Measurements from ENCODE around the gene TRAPPC12.
"Not testable (repeated sequence)": the region's sequence is repeated elsewhere in the genome, so short reads cannot be mapped to it uniquely, and the experiment has no call there.

The TRAPPC12 gene

DNA sequence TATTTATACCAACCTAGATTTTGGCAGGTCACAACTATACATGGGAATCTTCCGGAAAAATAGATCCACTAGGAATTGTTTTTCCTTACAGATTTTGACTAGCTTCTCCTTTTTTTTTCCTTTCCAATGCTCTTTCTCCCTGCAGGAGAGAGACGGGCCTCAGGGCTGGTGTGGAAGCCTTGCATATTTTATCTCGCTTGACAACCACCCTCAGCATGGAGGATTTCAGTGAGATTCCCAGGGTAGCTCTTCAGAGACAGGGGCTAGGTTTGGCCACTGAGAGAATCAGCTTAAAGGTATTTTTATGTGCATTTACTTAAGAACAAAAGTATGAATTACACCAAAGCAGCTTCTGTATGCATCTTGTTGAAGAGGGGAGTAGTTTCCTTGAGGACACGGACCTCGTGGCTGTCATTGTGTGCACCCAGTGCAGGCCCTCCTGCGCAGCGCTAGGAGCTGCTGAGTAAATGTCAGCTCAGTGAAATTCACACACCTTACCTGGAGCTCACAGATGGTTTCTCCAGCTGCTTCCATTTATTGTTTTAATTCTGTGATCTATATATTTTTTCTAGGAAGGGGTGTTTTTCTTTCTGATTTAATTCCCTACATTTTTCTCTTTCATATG lies 54.4 kb downstream of the TRAPPC12 start:
- DNase-seq, result no peak

- DNase-seq, result no peak
Measured at GRCh38 chr2:3434654-3435053, 55.2 kb downstream of the TRAPPC12 start.

DNA sequence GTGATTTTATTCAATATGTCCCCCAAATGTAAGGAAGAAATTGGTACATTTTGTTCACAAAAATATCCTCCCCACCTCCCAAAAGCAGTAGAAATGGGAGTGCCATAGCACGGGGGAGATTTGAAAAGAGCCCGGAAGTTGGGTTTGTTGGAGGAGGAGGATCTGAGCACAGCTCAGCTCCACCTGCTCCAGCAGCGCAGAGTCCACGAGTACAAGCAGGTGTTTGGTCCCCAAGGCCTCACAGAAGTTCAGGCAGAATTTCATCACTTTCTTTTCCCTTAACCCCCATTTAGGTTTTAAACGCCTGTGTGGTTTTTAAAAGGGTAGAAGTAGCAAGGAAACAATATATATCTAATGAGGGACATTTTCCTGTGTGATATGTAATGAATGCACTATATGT lies 56.0 kb downstream of the TRAPPC12 start:
- DNase-seq, result no peak

DNA sequence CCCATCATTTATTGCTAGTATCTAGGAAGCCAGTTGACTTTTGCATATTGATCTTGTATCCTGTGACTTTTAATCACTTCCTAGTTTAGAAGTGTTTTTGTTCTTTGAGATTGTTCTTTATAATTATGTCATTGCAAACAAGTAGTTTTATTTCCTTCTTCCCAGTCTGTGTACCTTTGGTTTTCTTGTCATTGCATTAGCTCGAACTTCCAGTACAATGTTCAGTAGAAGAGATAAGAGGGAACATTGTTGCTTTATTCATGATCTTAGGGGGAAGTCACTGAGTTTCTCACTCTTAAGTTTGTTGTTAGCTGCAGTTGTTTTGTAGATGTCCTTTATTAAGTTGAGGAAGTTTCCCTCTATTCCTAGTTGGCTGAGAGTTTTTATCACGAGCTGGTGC lies 61.0 kb downstream of the TRAPPC12 start:
- DNase-seq, result no peak

GRCh38 chr2:3441465-3441864 lies 62.0 kb downstream of the TRAPPC12 start:
- DNase-seq, result no peak

- DNase-seq, result no peak
Measured at GRCh38 chr2:3442185-3442584, 62.7 kb downstream of the TRAPPC12 start.

DNA sequence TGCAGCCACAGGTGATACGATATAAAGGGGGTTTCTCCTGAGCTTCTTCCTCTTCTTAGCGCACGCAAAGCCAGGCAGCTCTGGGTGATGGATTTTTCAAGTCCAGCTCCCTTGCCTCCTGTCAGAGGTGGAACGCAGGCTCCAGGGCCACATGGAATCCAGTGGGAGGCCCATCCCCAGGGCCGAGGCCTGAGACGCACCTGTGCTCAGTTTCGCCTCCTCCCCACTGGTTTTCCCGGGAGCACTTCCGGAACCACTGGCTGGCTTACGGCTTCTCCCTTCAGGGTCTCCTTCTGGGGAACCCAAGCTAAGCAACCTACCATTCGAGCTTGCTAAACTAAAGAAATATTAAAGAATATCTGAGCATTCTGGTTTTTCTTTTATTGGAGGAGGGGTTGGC lies 63.6 kb downstream of the TRAPPC12 start:
- DNase-seq, result no peak

- DNase-seq, result no peak
Measured at GRCh38 chr2:3443506-3444084, 64.1 kb downstream of the TRAPPC12 start.

- no peak for DNase-seq
Measured at GRCh38 chr2:3445891-3446290, 66.4 kb downstream of the TRAPPC12 start.

- no peak for DNase-seq
Measured at GRCh38 chr2:3446381-3446780, 66.9 kb downstream of the TRAPPC12 start.

DNA sequence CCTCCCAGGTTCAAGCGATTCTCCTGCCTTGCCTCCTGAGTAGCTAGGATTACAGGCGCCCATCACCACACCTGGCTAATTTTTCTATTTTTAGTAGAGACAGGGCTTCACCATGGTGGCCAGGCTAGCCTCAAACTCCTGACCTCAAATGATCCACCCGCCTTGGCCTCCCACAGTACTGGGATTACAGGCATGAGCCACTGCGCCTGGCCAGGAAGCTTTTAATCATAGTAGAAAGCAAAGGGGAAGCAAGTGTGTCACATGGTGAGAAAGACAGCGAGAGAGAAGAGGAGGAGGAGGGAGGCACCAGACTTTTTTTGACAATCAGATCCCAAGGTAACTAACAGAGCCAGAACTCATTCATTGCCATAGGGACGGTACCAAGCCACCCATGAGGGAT lies 67.7 kb downstream of the TRAPPC12 start:
- not testable (repeated sequence) for DNase-seq

GRCh38 chr2:3447789-3448317 lies 68.4 kb downstream of the TRAPPC12 start:
- no peak for DNase-seq

DNA sequence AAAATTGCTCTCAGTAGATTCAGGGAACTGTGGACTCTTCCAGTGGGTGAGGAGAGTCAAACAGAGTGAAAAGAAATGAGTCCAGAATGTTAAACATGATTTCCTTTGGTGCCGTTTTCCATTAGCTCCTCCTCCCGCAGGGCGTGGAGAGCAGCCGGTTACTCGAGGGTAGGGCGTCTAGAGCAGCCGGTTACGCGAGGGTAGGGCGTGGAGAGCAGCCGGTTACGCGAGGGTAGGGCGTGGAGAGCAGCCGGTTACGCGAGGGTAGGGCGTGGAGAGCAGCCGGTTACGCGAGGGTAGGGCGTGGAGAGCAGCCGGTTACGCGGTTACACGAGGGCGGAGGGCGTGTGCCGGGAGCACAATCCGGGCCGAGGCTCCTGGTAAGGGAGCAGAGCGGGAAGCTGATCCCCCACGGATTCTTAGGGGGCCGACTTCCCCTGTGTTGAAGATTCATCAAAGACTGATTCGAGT lies 69.0 kb downstream of the TRAPPC12 start:
- not testable (repeated sequence) for DNase-seq

DNA sequence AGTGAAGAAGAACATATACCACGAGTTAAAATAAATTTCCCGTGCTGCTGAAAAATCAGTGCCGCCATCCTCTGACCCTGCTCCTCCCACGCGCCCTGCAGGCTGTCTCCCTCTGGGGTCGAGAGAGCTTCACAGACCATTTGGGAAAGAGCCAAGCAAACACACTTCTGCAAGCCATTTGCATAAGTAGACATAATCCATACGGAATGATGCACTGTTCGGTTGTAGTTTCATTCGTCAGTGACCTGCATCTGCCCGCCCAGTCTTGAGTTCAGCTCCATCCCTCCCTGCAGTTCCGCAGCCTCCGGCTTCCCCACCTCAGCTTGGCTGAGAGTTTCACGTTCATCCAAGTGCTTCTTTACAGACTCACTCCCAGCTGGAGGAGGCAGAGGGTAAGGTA lies 69.6 kb downstream of the TRAPPC12 start:
- no peak for DNase-seq

GRCh38 chr2:3449936-3450335 lies 70.4 kb downstream of the TRAPPC12 start:
- no peak for DNase-seq

- DNase-seq, result no peak
Measured at GRCh38 chr2:3450385-3451010, 71.0 kb downstream of the TRAPPC12 start.

GRCh38 chr2:3451169-3451568 lies 71.7 kb downstream of the TRAPPC12 start:
- no peak for DNase-seq

GRCh38 chr2:3451926-3452671 lies 72.6 kb downstream of the TRAPPC12 start:
- DNase-seq, result no peak

DNA sequence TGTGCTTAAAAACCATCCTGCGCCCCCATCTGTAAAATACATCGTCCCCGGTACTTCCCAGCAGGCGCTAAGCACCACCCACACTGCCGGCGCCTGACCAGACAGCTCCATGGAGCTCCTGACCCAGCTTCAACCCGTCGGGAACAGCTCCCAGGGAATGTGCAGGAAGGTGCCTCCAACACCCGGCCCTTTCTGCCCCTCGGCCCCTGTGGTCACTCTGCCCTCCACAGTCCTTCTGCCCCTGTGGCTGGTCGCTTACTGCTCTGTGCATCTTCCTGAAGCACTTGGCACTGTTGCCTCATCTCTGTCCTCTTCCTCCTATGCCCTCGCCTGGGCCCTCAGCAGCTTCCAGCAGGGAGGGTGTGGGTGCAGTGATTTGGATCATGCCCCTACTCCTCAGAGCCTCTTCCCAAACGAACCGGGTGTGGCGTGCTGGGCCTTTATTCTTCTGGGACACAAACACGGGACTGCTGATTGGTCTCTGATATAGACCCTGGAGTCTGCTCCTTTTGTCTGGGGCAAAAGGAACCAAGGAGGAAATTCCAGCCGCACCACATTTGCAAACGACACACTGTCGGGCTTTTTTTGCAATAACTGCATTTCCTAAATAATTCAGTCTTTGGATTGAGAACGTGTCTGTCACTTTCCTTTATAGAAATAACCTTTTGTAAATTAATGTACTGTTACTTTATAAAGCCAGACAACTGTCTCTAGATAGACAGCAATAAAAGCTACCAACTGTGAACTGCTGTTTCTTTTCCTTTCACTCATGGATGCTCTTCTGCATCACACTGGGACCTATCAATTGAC lies 73.9 kb downstream of the TRAPPC12 start:
- DNase-seq, result no peak

DNA sequence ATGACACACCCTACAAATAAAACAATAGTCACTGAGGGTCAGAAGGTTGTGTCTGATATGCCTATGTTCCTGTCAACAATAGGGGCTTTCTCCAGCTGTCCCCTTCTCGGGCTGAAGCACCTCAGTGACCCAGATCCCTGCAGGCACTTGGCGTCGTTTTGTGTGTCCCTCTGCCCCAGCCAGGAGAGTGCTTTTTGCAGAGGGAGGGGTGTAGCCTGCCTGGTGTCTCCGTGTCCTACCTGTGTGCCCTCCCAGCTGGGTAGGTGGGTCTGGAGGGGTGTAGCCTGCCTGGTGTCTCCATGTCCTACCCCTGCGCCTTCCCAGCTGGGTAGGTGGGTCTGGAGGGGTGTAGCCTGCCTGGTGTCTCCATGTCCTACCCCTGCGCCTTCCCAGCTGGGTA lies 74.5 kb downstream of the TRAPPC12 start:
- not testable (repeated sequence) for DNase-seq

GRCh38 chr2:3454802-3455201 lies 75.3 kb downstream of the TRAPPC12 start:
- DNase-seq, result no peak

GRCh38 chr2:3456125-3456524 lies 76.6 kb downstream of the TRAPPC12 start:
- DNase-seq, result no peak

All from T-helper 1 cell (primary cell).